Measurements from ENCODE around the gene CEP97. TPM values are rescaled to one million over a fixed set of nuclear protein-coding genes. Genes with fewer than 3 reads are reported as not detected.

The CEP97 gene
- total and polyA plus RNA-seq, 9 of the 15 experiments (the other 6 are each of a cell fraction or from before 2014, with no cell fraction given): 2.0 to 10.1 (median 4.3) TPM

- Histone ChIP-seq H3K9me3 (replicated peaks; ENCODE audit: control insufficient read depth, insufficient read depth, low read depth, low read length) (no peaks in the 10 kb centered on the region), H3K79me2 (ENCODE audit: control insufficient read depth, insufficient read depth, low read length) (no peaks in the 10 kb centered on the region), H3K9ac (ENCODE audit: insufficient read depth in 1 of 2, low read depth in 2 of 2, low read length in 2 of 2) (no peak overlapping the region), H3K27ac (ENCODE audit: extremely low read depth, low read depth, low read length) (no peak overlapping the region), H3K27me3 (ENCODE audit: control insufficient read depth in 2 of 2, insufficient read depth in 2 of 2, low read length in 2 of 2) (no peaks in the 10 kb centered on the region), H3K36me3 (ENCODE audit: control insufficient read depth, insufficient read depth, low read length) (peaks cover 39% of the 10 kb centered on the region), H4K20me1 (replicated peaks; ENCODE audit: control insufficient read depth, insufficient read depth, low read length) (no peaks in the 10 kb centered on the region), H3K9me1 (ENCODE audit: control insufficient read depth, insufficient read depth, low read length) (no peaks in the 10 kb centered on the region), H3K4me1 (replicated peaks in 1 of 2; ENCODE audit: control insufficient read depth in 2 of 2, insufficient read depth in 2 of 2, low read length in 2 of 2) (no peaks in the 10 kb centered on the region), H3K4me2 (ENCODE audit: insufficient read depth, low read length) (no peak overlapping the region), H2AFZ (ENCODE audit: low read depth, low read length) (no peak overlapping the region), H3K4me3 (no peak overlapping the region)
- DNase-seq (ENCODE audit: extremely low read depth in 1 of 4, low spot score in 3 of 4): no peak
- no TSS peak for BruUV-seq (replicated peaks)
- ATAC-seq: no peak
- intact Hi-C loops (cut with micrococcal nuclease) (no loop called here), in situ Hi-C loops (cut with MboI) (no loop called here)
- ChIA-PET CTCF (ENCODE audit: low intra/inter-chr PET ratio) (no interaction called here), POLR2A (no interaction called here)
- no peak for TF ChIP-seq KAT2B (IDR thresholded peaks at IDR 0.05; ENCODE audit: low read depth, low read length)
- no peak for TF ChIP-seq PTTG1 (tag; IDR thresholded peaks at IDR 0.05; ENCODE audit: low read depth)
- no peak for TF ChIP-seq ZNF239 (CRISPR knock-in tag; IDR thresholded peaks at IDR 0.05)
- TF ChIP-seq C11orf30 (IDR thresholded peaks at IDR 0.05; ENCODE audit: low read depth): no peak
- no peak for TF ChIP-seq RBM34 (IDR thresholded peaks at IDR 0.05; ENCODE audit: borderline replicate concordance, insufficient read depth, low read length)
- TF ChIP-seq FOXA3 (CRISPR knock-in tag; conservative IDR thresholded peaks at IDR 0.05 in 1 of 2, IDR thresholded peaks at IDR 0.05 in 1 of 2): no peak
- TF ChIP-seq NFXL1 (CRISPR knock-in tag; IDR thresholded peaks at IDR 0.05): no peak
- TF ChIP-seq MYBL2 (IDR thresholded peaks at IDR 0.05; ENCODE audit: low read depth): no peak
- TF ChIP-seq MYBL2 (CRISPR knock-in tag; IDR thresholded peaks at IDR 0.05; ENCODE audit: borderline replicate concordance): no peak
- no peak for TF ChIP-seq IRF2 (CRISPR knock-in tag; IDR thresholded peaks at IDR 0.05)
- no peak for TF ChIP-seq SIN3A (IDR thresholded peaks at IDR 0.05; ENCODE audit: borderline replicate concordance in 2 of 2, control insufficient read depth in 1 of 2, low read depth in 2 of 2, low read length in 2 of 2)
- TF ChIP-seq TEAD2 (tag; IDR thresholded peaks at IDR 0.05): no peak
- no peak for TF ChIP-seq ZNF134 (CRISPR knock-in tag; conservative IDR thresholded peaks at IDR 0.05)
- TF ChIP-seq SMAD3 (CRISPR knock-in tag; conservative IDR thresholded peaks at IDR 0.05): no peak
- TF ChIP-seq RB1 (IDR thresholded peaks at IDR 0.05; ENCODE audit: low read depth): no peak
- TF ChIP-seq CBFA2T2 (conservative IDR thresholded peaks at IDR 0.05): no peak
- no peak for TF ChIP-seq SAFB (IDR thresholded peaks at IDR 0.05; ENCODE audit: borderline replicate concordance, low read depth, low read length)
- WGBS (ENCODE audit: insufficient coverage, low coverage, missing lambda C conversion rate): 94% methylated on average over 4 of the region's 6 CpGs
- FAIRE-seq: no peak
These were observed 33.8 kb downstream of the CEP97 start for GRCh38 chr3:101758224-101758623.

Measured in K562 (cell line).